Measurements from ENCODE around the gene LRFN2. TPM values are rescaled to one million over a fixed set of nuclear protein-coding genes. Genes with fewer than 3 reads are reported as not detected.

Gene LRFN2
- total and polyA plus RNA-seq, 2 donors (not counting 1 experiment from before 2014, with no cell fraction given): not detected

DNA sequence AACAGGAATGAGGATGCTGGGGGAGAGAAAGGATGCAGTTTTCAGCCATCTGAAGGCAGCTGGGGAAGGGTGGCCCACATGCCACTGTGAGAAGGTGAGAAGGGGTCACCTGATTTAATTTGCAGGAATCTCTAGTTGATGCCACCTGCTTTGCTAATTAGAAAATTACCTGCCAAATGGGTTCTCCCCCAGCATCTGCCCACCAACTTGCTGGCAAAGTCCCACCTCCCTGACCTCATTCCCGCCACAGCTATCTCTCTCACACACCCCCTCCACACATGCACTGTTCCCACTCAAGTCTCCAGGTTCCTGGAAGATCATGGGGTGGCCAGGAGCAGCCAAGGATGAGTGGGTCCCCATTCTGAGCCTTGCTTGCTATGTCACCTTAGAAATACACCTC lies 70.7 kb downstream of the LRFN2 start:
- intact Hi-C loops (cut with micrococcal nuclease): no loop called here
- ChIA-PET CTCF (no interaction called here), POLR2A (no interaction called here)
- Histone ChIP-seq H2AFZ (ENCODE audit: insufficient read depth, low read depth, low read length, poor library complexity, severe bottlenecking) (no peak overlapping the region), H3K4me1 (ENCODE audit: control insufficient read depth in 2 of 2, insufficient read depth in 2 of 2, low read length in 2 of 2) (no peaks in the 10 kb centered on the region), H3K27me3 (replicated peaks in 1 of 4; ENCODE audit: control extremely low read depth in 1 of 4, control insufficient read depth in 3 of 4, insufficient read depth in 4 of 4, low read length in 3 of 4) (no peaks in the 10 kb centered on the region), H3K36me3 (replicated peaks in 1 of 2; ENCODE audit: control extremely low read depth in 1 of 2, control insufficient read depth in 1 of 2, extremely low read depth in 1 of 2, insufficient read depth in 2 of 2, low read length in 1 of 2) (no peaks in the 10 kb centered on the region), H3K4me3 (ENCODE audit: control extremely low read depth in 1 of 5, extremely low read depth in 1 of 5, insufficient read depth in 1 of 5, low read depth in 2 of 5, low read length in 4 of 5) (no peak overlapping the region), H3K9ac (ENCODE audit: low read length) (no peak overlapping the region), H3K27ac (ENCODE audit: low read length in 2 of 2) (no peak overlapping the region), H3K4me2 (replicated peaks; ENCODE audit: low read depth, low read length, poor library complexity, severe bottlenecking) (no peak overlapping the region), H4K20me1 (ENCODE audit: control insufficient read depth, insufficient read depth, low read length, poor library complexity, severe bottlenecking) (no peaks in the 10 kb centered on the region), H3K79me2 (ENCODE audit: control insufficient read depth, insufficient read depth, low read length) (no peaks in the 10 kb centered on the region), H3K9me3 (ENCODE audit: control extremely low read depth in 1 of 3, control insufficient read depth in 2 of 3, insufficient read depth in 1 of 3, low read length in 2 of 3) (no peaks in the 10 kb centered on the region)
- DNase-seq: no peak
- no peaks in the 10 kb centered on the region for H3K4me1 Mint-ChIP-seq
- no peak overlapping the region for H3K4me3 Mint-ChIP-seq
- WGBS (ENCODE audit: insufficient coverage): 100% methylated on average over 1 of the region's 1 CpG
- no peak for ATAC-seq (ENCODE audit: low read depth)
- no peak overlapping the region for H3K27ac Mint-ChIP-seq
- H3K27me3 Mint-ChIP-seq: peaks cover 5% of the 10 kb centered on the region
- H3K9me3 Mint-ChIP-seq (ENCODE audit: insufficient read depth): no peaks in the 10 kb centered on the region
- TF ChIP-seq EZH2 (IDR thresholded peaks at IDR 0.05; ENCODE audit: borderline replicate concordance, insufficient read depth, low read depth, low read length, poor library complexity, severe bottlenecking): no peak
- no peak for TF ChIP-seq CTCF (IDR thresholded peaks at IDR 0.05)

GRCh38 chr6:40512340-40512739 lies 74.8 kb downstream of the LRFN2 start:
- Mint-ChIP-seq H3K27me3 (no peaks in the 10 kb centered on the region), H3K4me1 (no peaks in the 10 kb centered on the region), H3K4me3 (no peak overlapping the region), H3K27ac (no peak overlapping the region), H3K9me3 (ENCODE audit: insufficient read depth) (no peaks in the 10 kb centered on the region)
- H3K27ac ChIP-seq (ENCODE audit: low read length in 2 of 2): no peak overlapping the region
- no peaks in the 10 kb centered on the region for H3K36me3 ChIP-seq (replicated peaks in 1 of 2; ENCODE audit: control extremely low read depth in 1 of 2, control insufficient read depth in 1 of 2, extremely low read depth in 1 of 2, insufficient read depth in 2 of 2, low read length in 1 of 2)
- DNase-seq (no peak), ATAC-seq (ENCODE audit: low read depth) (no peak)
- no peak overlapping the region for H2AFZ ChIP-seq (ENCODE audit: insufficient read depth, low read depth, low read length, poor library complexity, severe bottlenecking)
- no peaks in the 10 kb centered on the region for H3K9me3 ChIP-seq (ENCODE audit: control extremely low read depth in 1 of 3, control insufficient read depth in 2 of 3, insufficient read depth in 1 of 3, low read length in 2 of 3)
- H3K4me3 ChIP-seq (ENCODE audit: control extremely low read depth in 1 of 5, extremely low read depth in 1 of 5, insufficient read depth in 1 of 5, low read depth in 2 of 5, low read length in 4 of 5): no peak overlapping the region
- H3K79me2 ChIP-seq (ENCODE audit: control insufficient read depth, insufficient read depth, low read length): no peaks in the 10 kb centered on the region
- POLR2A ChIA-PET: no interaction called here
- intact Hi-C loops (cut with micrococcal nuclease): no loop called here
- H3K4me1 ChIP-seq (ENCODE audit: control insufficient read depth in 2 of 2, insufficient read depth in 2 of 2, low read length in 2 of 2): no peaks in the 10 kb centered on the region
- CTCF ChIA-PET: interaction anchor here (0.7 kb wide), 1 partner anchor 110 kb away, joined by 4 read pairs; no protein-coding TSS in a partner anchor
- no peaks in the 10 kb centered on the region for H3K27me3 ChIP-seq (replicated peaks in 1 of 4; ENCODE audit: control extremely low read depth in 1 of 4, control insufficient read depth in 3 of 4, insufficient read depth in 4 of 4, low read length in 3 of 4)
- H4K20me1 ChIP-seq (ENCODE audit: control insufficient read depth, insufficient read depth, low read length, poor library complexity, severe bottlenecking): no peaks in the 10 kb centered on the region
- no peak overlapping the region for H3K9ac ChIP-seq (ENCODE audit: low read length)
- WGBS (ENCODE audit: insufficient coverage): no CpG with 5 or more reads among the region's 1 CpG
- TF ChIP-seq EZH2 (IDR thresholded peaks at IDR 0.05; ENCODE audit: borderline replicate concordance, insufficient read depth, low read depth, low read length, poor library complexity, severe bottlenecking) (no peak), CTCF (IDR thresholded peaks at IDR 0.05) (no peak)
- H3K4me2 ChIP-seq (replicated peaks; ENCODE audit: low read depth, low read length, poor library complexity, severe bottlenecking): no peak overlapping the region
